Gastrocnemius medialis (tissue), 4 donors: ENCODE measurements around the gene AHCTF1.

Source experiments
- CTCF ChIP-seq, 5 experiments: fragments of 450-650 bp in 3 of 5; fragments of 200-600 bp in 2 of 5; sonication (generic) in 2 of 5; IDR thresholded peaks in 4 of 5; conservative IDR thresholded peaks in 1 of 5; 1 replicate in 4 of 5; 2 replicates in 1 of 5; pipeline ENCODE4 v1.5.1; 2016 to 2019; ENCODE audit warnings: antibody characterized with exemption in 5 of 5, mild to moderate bottlenecking in 3 of 5, moderate library complexity in 3 of 5
- POLR2A ChIP-seq, 2 donors: fragments of 450-650 bp; IDR thresholded peaks; one replicate each; pipeline ENCODE4 v1.6.1; 2017; ENCODE audit warnings: antibody characterized with exemption in 2 of 2, mild to moderate bottlenecking in 2 of 2, moderate library complexity in 2 of 2

- TF ChIP-seq CTCF (IDR thresholded peaks at IDR 0.05 in 4 of 5, conservative IDR thresholded peaks at IDR 0.05 in 1 of 5): no peak
- no peak for TF ChIP-seq POLR2A (IDR thresholded peaks at IDR 0.05)
These were observed 137.5 kb downstream of the AHCTF1 start for GRCh38 chr1:246794048-246794827.
